ENCODE data around the gene TSN.
"Not testable (repeated sequence)": the region's sequence is repeated elsewhere in the genome, so short reads cannot be mapped to it uniquely, and the experiment has no call there.

DNA sequence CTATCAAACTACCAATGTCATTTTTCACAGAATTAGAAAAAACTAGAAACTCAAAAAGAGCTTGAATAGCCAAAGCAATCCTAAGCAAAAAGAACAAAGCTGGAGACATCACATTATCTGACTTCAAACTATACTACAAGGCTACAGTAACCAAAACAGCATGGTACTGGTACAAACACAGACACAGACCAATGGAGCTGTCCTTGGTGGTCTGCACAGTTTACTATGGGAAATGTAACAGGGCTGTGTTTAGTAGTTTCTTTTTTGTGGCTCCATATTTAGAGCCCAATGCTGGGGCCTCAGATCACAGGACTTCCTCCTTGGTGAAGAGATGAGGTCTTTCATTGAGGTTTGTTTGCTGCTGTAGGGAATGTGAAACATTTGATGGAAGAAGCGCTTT lies 61.9 kb downstream of the TSN start:
- TF ChIP-seq CTCF (conservative IDR thresholded peaks at IDR 0.05); EZH2 (IDR thresholded peaks at IDR 0.05; ENCODE audit: low read depth): not testable (repeated sequence)

All from PC-9 (cell line).